Skeletal muscle tissue (tissue), 4 donors: ENCODE results near the gene GRK4. TPM values are rescaled to one million over a fixed set of nuclear protein-coding genes. Genes with fewer than 3 reads are reported as not detected.
A peak's percentile ranks its signal among the peaks of the same experiment; 100 is the strongest.
"Not testable (repeated sequence)": the region's sequence is repeated elsewhere in the genome, so short reads cannot be mapped to it uniquely, and the experiment has no call there.

Experiments
- H3K27ac ChIP-seq: one replicate; pipeline ENCODE4 v1.7.0; 2013; ENCODE audit warnings: mild to moderate bottlenecking, low read depth, low read length, inconsistent platforms
- H3K27me3 ChIP-seq, 3 donors: one replicate each; pipeline ENCODE4 v1.7.0; 2013; ENCODE audit warnings: low read length in 3 of 3; ENCODE audit not compliant: control insufficient read depth in 3 of 3, insufficient read depth in 3 of 3
- H3K36me3 ChIP-seq, 3 donors: one replicate each; pipeline ENCODE4 v1.7.0; 2013; ENCODE audit warnings: low read length in 3 of 3; ENCODE audit not compliant: control insufficient read depth in 3 of 3, insufficient read depth in 3 of 3
- H3K4me1 ChIP-seq, 3 donors: one replicate each; pipeline ENCODE4 v1.7.0; 2013; ENCODE audit warnings: low read length in 3 of 3, mild to moderate bottlenecking in 3 of 3; ENCODE audit not compliant: control insufficient read depth in 3 of 3, insufficient read depth in 3 of 3
- H3K4me3 ChIP-seq, 3 donors: one replicate each; pipeline ENCODE4 v1.7.0; 2013; ENCODE audit warnings: low read length in 3 of 3
- H3K9ac ChIP-seq, 3 donors: one replicate each; pipeline ENCODE4 v1.7.0; 2013; ENCODE audit warnings: low read length in 3 of 3, mild to moderate bottlenecking in 3 of 3, moderate library complexity in 2 of 3, low read depth in 1 of 3
- H3K9me3 ChIP-seq, 3 donors: one replicate each; pipeline ENCODE4 v1.7.0; 2013; ENCODE audit warnings: low read length in 3 of 3; ENCODE audit not compliant: control insufficient read depth in 3 of 3
- total RNA-seq: library from RNA; depleted of rRNA; stranded (reverse); fragments of >200 nt; gene quantifications from one replicate; pipeline ENCODE4 v1.2.3, GENCODE V29; 2014
- donor health status: Osteomylitis.

GRK4 gene
- 12.5 TPM for total RNA-seq

DNA sequence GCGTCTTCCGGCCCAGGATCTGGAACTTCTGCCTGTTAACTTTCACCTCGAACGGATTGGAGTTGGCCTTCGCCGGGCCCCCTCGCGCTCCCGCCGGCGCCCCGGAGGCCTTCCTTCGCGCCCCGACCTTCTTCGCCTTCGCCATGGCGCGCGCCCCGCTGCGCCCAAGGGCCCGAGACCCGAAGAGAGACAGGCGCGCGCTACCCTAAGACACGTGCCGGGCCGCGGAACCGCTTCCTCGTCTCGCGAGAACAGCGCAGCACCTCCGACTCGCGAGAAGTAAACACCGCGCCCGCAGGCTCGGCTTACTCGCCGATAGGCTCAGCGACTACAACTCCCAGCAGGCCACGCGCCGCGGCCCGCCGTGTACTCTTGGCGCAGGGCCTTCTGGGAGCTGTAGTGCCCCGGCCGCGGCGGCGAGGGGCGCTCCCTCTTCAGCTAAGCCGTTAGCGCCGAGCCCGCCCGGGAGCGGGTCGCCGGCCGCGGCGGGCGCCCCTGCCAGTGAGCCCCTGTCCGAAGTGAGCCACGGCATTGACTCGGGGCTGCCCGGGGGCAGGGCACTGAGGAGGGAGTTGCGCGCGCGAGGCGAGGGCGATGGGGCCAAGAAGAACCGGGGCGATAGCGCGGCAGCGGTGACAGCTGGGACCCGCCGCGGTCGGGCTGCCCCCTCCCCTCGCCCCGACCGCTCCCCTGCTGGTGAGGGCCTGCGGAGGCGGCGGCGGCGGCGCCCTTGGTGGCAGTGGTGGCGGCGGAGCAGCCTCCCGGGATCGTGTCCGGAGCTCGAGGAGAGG lies at the start of gene GRK4, which contains the start of gene NOP14:
Gene GRK4 (plus strand): TSS at position 397 of the 791 bp plus-strand sequence. CDS start 500 bp downstream, outside the sequence.
Gene NOP14 (minus strand): TSS at position 232 of the 791 bp plus-strand sequence. CDS start 87 bp downstream, at position 145.
- Histone ChIP-seq H3K27me3 (no peaks in the 10 kb centered on the region), H3K4me1 (peaks cover 24 to 29% (median 26%) of the 10 kb centered on the region in 3 donors), H3K36me3 (peaks cover 0 to 3% (median 0%) of the 10 kb centered on the region in 3 donors), H3K9me3 (no peaks in the 10 kb centered on the region), H3K9ac (peak within 1 kb of the TSS; percentile 85 to 95 (median 93)), H3K27ac (peak within 1 kb of the TSS; percentile 87), H3K4me3 (peak within 1 kb of the TSS; percentile 83 to 96 (median 85))

DNA sequence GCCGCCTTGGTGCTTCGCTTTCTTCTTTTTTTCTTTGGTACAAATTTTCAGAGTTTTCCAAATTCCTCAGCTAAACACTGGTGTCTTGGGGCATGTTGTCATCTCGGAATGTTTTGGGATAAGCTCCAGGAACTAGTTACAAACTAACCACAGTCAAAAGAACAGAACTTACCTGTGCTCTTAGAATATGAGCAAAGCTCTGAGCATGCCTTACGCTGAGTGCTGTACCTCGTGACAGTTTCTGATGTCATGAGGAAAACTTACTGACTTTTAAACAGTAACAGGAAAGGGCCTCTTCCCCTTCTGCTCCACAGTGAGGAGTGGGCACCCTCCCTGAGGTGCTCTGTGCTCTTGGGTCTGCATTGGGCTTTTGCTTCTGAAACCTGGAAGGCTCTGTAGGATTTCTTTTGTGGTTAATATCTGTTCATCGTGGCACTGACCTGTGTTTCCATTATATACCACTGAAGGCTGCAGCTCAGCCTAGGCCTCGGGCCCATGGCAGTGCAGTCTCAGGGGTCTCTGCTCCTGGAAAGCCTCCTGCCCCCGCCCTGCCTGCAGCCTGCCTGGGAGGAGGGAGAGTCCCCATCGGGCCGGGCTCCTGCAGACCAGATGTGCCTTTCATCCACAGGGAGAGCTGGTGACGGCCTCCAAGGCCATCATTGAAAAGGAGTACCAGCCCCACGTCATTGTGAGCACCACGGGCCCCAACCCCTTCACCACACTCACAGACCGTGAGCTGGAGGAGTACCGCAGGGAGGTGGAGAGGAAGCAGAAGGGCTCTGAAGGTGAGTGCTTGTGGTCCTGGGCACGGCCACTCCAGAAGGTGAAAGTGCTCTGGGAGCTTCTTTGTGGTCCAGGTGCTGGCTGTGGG lies 48.9 kb upstream of the GRK4 start:
- H3K27ac ChIP-seq: no peak overlapping the region
- no peak overlapping the region for H3K9ac ChIP-seq
- no peaks in the 10 kb centered on the region for H3K9me3 ChIP-seq
- H3K36me3 ChIP-seq: peaks cover 42 to 60% (median 51%) of the 10 kb centered on the region in 3 donors
- no peaks in the 10 kb centered on the region for H3K27me3 ChIP-seq
- H3K4me3 ChIP-seq: no peak overlapping the region
- no peaks in the 10 kb centered on the region for H3K4me1 ChIP-seq

DNA sequence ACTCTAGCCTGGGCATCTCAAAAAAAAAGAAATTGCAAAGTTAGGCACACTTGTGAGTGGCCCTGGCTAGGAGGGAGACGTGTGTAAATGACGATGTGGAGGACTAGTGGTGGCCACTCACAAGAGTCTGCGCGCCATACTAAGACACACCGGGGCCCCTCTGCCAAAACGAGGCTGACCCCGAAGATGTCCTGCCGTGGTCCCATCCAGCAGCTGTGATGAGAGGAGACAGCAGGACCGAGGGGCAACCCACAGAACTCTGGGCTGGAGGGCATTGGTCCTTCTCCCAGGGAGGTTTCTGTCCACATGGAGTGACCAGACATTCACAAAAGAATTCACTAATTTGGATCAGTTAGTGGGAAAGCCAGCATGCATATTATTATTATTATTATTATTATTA lies 47.6 kb upstream of the GRK4 start:
- no peaks in the 10 kb centered on the region for H3K4me1 ChIP-seq
- no peak overlapping the region for H3K4me3 ChIP-seq
- no peak overlapping the region for H3K9ac ChIP-seq
- H3K9me3 ChIP-seq: no peaks in the 10 kb centered on the region
- H3K27ac ChIP-seq: no peak overlapping the region
- H3K27me3 ChIP-seq: no peaks in the 10 kb centered on the region
- peaks cover 33 to 48% (median 40%) of the 10 kb centered on the region in 3 donors for H3K36me3 ChIP-seq

- H3K27ac ChIP-seq, H3K4me3 ChIP-seq, H3K4me1 ChIP-seq, H3K27me3 ChIP-seq, H3K9ac ChIP-seq, H3K9me3 ChIP-seq: not testable (repeated sequence)
- peaks cover 30 to 44% (median 34%) of the 10 kb centered on the region in 3 donors for H3K36me3 ChIP-seq
Measured at GRCh38 chr4:2916696-2917095, 46.7 kb upstream of the GRK4 start.

DNA sequence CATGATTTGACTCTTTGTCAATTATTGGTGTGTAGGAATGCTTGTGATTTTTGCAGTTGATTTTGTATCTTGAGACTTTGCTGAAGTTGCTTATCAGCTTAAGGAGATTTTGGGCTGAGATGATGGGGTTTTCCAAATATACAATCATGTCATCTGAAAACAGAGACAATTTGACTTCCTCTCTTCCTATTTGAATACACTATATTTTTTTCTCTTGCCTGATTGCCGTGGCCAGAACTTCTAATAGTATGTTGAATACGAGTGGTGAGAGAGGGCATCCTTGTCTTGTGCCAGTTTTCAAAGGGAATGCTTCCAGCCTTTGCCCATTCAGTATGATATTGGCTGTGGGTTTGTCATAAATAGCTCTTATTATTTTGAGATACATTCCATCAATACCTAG lies 45.1 kb upstream of the GRK4 start:
- H3K4me3 ChIP-seq, H3K27me3 ChIP-seq, H3K9ac ChIP-seq, H3K27ac ChIP-seq, H3K4me1 ChIP-seq, H3K9me3 ChIP-seq: not testable (repeated sequence)
- peaks cover 24 to 35% (median 25%) of the 10 kb centered on the region in 3 donors for H3K36me3 ChIP-seq

DNA sequence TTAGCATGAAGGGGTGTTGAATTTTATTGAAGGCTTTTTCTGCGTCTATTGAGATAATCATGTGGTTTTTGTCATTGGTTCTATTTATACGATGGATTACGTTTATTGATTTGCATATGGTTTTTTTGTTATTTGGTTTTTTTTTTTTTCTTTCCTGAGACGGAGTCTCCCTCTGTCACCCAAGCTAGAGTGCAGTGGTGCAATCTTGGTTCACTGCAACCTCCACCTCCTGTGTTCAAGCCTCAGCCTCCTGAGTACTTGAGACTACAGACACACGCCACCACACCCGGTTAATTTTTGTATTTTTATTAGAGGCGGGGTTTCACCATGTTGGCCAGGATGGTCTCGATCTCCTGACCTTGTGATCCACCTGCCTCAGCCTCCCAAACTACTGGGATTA lies 44.7 kb upstream of the GRK4 start:
- H3K4me3 ChIP-seq, H3K27ac ChIP-seq, H3K27me3 ChIP-seq, H3K4me1 ChIP-seq, H3K9me3 ChIP-seq, H3K9ac ChIP-seq: not testable (repeated sequence)
- H3K36me3 ChIP-seq: peaks cover 25 to 35% (median 25%) of the 10 kb centered on the region in 3 donors

DNA sequence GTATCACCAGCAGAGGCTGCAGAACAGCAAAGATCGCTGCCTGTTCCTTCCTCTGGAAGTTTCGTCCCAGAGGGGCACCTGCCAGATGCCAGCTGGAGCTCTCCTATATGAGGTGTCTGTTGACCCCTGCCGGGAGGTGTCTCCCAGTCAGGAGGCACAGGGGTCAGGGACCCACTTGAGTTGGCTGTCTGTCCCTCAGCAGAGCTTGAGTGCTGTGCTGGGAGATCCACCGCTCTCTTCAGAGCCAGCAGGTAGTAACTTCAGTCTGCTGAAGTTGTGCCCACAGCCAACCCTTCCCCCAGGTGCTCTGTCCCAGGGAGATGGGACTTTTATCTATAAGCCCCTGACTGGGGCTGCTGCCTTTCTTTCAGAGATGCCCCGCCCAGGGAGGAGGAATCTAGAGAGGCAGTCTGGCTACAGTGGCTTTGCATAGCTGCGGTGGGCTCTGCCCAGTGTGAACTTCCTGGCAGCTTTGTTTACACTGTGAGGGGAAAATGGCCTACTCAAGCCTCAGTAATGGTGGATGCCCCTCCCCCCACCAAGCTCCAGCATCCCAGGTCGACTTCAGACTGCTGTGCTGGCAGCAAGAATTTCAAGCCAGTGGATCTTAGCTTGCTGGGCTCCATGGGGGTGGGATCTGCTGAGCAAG lies 40.8 kb upstream of the GRK4 start:
- not testable (repeated sequence) for H3K27me3 ChIP-seq, H3K4me3 ChIP-seq, H3K9me3 ChIP-seq, H3K9ac ChIP-seq, H3K4me1 ChIP-seq, H3K27ac ChIP-seq
- peaks cover 40 to 44% (median 42%) of the 10 kb centered on the region in 3 donors for H3K36me3 ChIP-seq

DNA sequence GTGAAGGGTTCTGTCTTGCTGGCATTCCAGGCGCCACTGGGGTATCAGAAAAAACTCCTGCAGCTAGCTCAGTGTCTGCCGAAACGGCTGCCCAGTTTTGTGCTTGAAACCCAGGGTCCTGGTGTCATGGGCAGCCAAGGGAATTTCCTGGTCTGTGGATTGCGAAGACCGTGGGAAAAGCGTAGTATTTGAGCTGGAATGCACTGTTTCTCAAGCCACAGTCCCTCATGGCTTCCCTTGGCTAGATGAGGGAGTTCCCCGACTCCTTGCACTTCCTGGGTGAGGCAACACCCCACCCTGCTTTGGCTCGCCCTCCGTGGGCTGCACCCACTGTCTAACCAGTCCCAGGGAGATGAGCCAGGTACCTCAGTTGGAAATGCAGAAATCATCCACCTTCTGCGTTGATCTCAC lies 40.2 kb upstream of the GRK4 start:
- Histone ChIP-seq H3K27me3 (no peaks in the 10 kb centered on the region), H3K4me3 (no peak overlapping the region), H3K36me3 (peaks cover 43 to 50% (median 47%) of the 10 kb centered on the region in 3 donors), H3K9ac (no peak overlapping the region), H3K9me3 (no peaks in the 10 kb centered on the region), H3K4me1 (no peaks in the 10 kb centered on the region), H3K27ac (no peak overlapping the region)

GRCh38 chr4:2923668-2924173 lies 39.6 kb upstream of the GRK4 start:
- no peak overlapping the region for H3K27ac ChIP-seq

More at GRCh38 chr4:2923668-2924173, 39.6 kb upstream of the GRK4 start:
- no peaks in the 10 kb centered on the region for H3K27me3 ChIP-seq
- H3K4me1 ChIP-seq: no peaks in the 10 kb centered on the region
- no peak overlapping the region for H3K4me3 ChIP-seq
- H3K9ac ChIP-seq: no peak overlapping the region
- H3K9me3 ChIP-seq: no peaks in the 10 kb centered on the region
- H3K36me3 ChIP-seq: peaks cover 49 to 55% (median 50%) of the 10 kb centered on the region in 3 donors
